HepG2 (cell line): ENCODE measurements around the gene TSHZ2. TPM values are rescaled to one million over a fixed set of nuclear protein-coding genes. Genes with fewer than 3 reads are reported as not detected.

Experiments
- ATAC-seq: fragments of 200-7000 bp; cut with Tn5 transposase; 3 replicates; pipeline ENCODE4 v1.9.1; 2020; ENCODE audit warnings: mild to moderate bottlenecking, moderate library complexity
- BruUV-seq: library from RNA; stranded (reverse); fragments of 400-500 nt; replicated peaks from 2 replicates; lab custom pipeline; 2021; lab: Mats Ljungman, UMichigan
- CTCF ChIA-PET: fragments of 300-600 bp; formaldehyde crosslinking; extraction: SDS; loops from one replicate; lab custom pipeline; 2021; ENCODE audit warnings: low total read pairs, inconsistent platforms, low intra/inter-chr PET ratio; lab: Yijun Ruan, JAX
- POLR2A ChIA-PET: fragments of 350-600 bp; sonication (Branson Sonifier 250); formaldehyde crosslinking; loops from one replicate; lab custom pipeline; 2020; ENCODE audit warnings: antibody characterized with exemption, inconsistent platforms; lab: Yijun Ruan, JAX
- DNase-seq: peaks from one replicate; pipeline ENCODE4 v3.0.0-alpha.2; 2015; ENCODE audit warnings: low spot score
- FAIRE-seq: peaks from 3 replicates; lab custom pipeline; 2011; peaks lifted over from hg19 to GRCh38; lab: Jason Lieb, UNC
- H2AFZ ChIP-seq: one replicate; pipeline ENCODE4 v1.6.1; 2011; ENCODE audit warnings: low read length, inconsistent platforms
- H3K27ac ChIP-seq: fragments of 300-600 bp; 3 replicates; pipeline ENCODE4 v1.8.0; 2011; ENCODE audit warnings: mixed run types, mild to moderate bottlenecking, mixed read lengths, low read length, inconsistent platforms; ENCODE audit not compliant: insufficient read depth; ENCODE audit errors: extremely low read length
- H3K27me3 ChIP-seq, 2 experiments: fragments of 200-600 bp in 1 of 2; 2 replicates in 1 of 2; 3 replicates in 1 of 2; pipeline versions ENCODE4 v1.6.0 to v1.8.0; 2011; ENCODE audit warnings: low read length in 2 of 2, mild to moderate bottlenecking in 2 of 2, moderate library complexity in 2 of 2, inconsistent platforms in 1 of 2; ENCODE audit not compliant: insufficient read depth in 2 of 2, control insufficient read depth in 1 of 2
- H3K36me3 ChIP-seq, 2 experiments: fragments of 200-600 bp in 1 of 2; replicated peaks in 1 of 2; 2 replicates in 1 of 2; 3 replicates in 1 of 2; pipeline versions ENCODE4 v1.5.1 to v1.8.0; 2011; ENCODE audit warnings: low read length in 2 of 2, inconsistent platforms in 1 of 2; ENCODE audit not compliant: insufficient read depth in 2 of 2, control insufficient read depth in 1 of 2
- H3K4me1 ChIP-seq: 2 replicates; pipeline ENCODE4 v1.5.1; 2012; ENCODE audit warnings: low read length, inconsistent platforms; ENCODE audit not compliant: insufficient read depth
- H3K4me2 ChIP-seq: 2 replicates; pipeline ENCODE4 v1.6.0; 2011; ENCODE audit warnings: low read depth, low read length, inconsistent platforms
- H3K4me3 ChIP-seq, 3 experiments: fragments of 200-600 bp in 1 of 3; sonication (generic), shearing (Covaris generic) in 1 of 3; replicated peaks in 1 of 3; 2 replicates each; pipeline ENCODE4 v1.5.1; 2011 to 2016; ENCODE audit warnings: low read length in 3 of 3, inconsistent platforms in 2 of 3, low read depth in 2 of 3, mild to moderate bottlenecking in 2 of 3, control low read depth in 1 of 3, mixed read lengths in 1 of 3; ENCODE audit not compliant: insufficient read depth in 1 of 3
- H3K79me2 ChIP-seq: one replicate; pipeline ENCODE4 v1.6.1; 2011; ENCODE audit warnings: low read length, inconsistent platforms; ENCODE audit not compliant: insufficient read depth
- H3K9ac ChIP-seq: 2 replicates; pipeline ENCODE4 v1.6.0; 2011; ENCODE audit warnings: mild to moderate bottlenecking, low read depth, low read length, inconsistent platforms; ENCODE audit not compliant: insufficient read depth
- H3K9me3 ChIP-seq: 2 replicates; pipeline ENCODE4 v1.5.1; 2012; ENCODE audit warnings: mild to moderate bottlenecking, low read length
- H4K20me1 ChIP-seq: 2 replicates; pipeline ENCODE4 v1.6.0; 2011; ENCODE audit warnings: inconsistent platforms, mild to moderate bottlenecking, low read length, moderate library complexity; ENCODE audit not compliant: insufficient read depth
- ARNT ChIP-seq: fragments of 450-650 bp; IDR thresholded peaks from 2 replicates; pipeline ENCODE4 v1.6.1; 2017
- CEBPB ChIP-seq: IDR thresholded peaks from 2 replicates; pipeline ENCODE4 v1.6.1; 2011; ENCODE audit warnings: low read depth, low read length, improper control_type of control experiment, borderline replicate concordance
- HNRNPK ChIP-seq: fragments of 200-400 bp; formaldehyde crosslinking; IDR thresholded peaks from 2 replicates; pipeline ENCODE4 v1.6.1; 2018; ENCODE audit warnings: low read length, low read depth, moderate library complexity, mild to moderate bottlenecking; ENCODE audit not compliant: poor library complexity, severe bottlenecking
- MED1 ChIP-seq: sonication (generic); formaldehyde crosslinking; IDR thresholded peaks from 2 replicates; pipeline ENCODE4 v1.4.0; 2020; ENCODE audit warnings: missing genetic modification reagents
- NFIB ChIP-seq: sonication (generic); formaldehyde crosslinking; IDR thresholded peaks from 2 replicates; pipeline ENCODE4 v1.9.0; 2021; ENCODE audit warnings: missing genetic modification reagents, mild to moderate bottlenecking, borderline replicate concordance
- PCBP1 ChIP-seq: fragments of 200-400 bp; formaldehyde crosslinking; IDR thresholded peaks from 2 replicates; pipeline ENCODE4 v1.6.1; 2017; ENCODE audit warnings: mild to moderate bottlenecking, low read depth, low read length, borderline replicate concordance
- PCBP2 ChIP-seq: fragments of 200-400 bp; formaldehyde crosslinking; optimal IDR thresholded peaks from 2 replicates; pipeline ENCODE3; 2018; ENCODE audit warnings: low read length, low read depth; ENCODE audit not compliant: poor library complexity, severe bottlenecking
- ZMYM3 ChIP-seq: sonication (generic); formaldehyde crosslinking; IDR thresholded peaks from 2 replicates; pipeline ENCODE4 v1.5.1; 2020; ENCODE audit warnings: mild to moderate bottlenecking, missing genetic modification reagents
- ZNF629 ChIP-seq: sonication (generic); formaldehyde crosslinking; conservative IDR thresholded peaks from 2 replicates; pipeline ENCODE4 v1.5.0; 2020; ENCODE audit warnings: missing genetic modification reagents
- in situ Hi-C: cut with HindIII; loops from 2 replicates; pipeline ENCODE4 v1.10.0; 2017; ENCODE audit warnings: low pct_unique_long_range_greater_than_20kb; ENCODE audit not compliant: extremely low pct_ligation_motif_present
- intact Hi-C: fragments of 100-400 bp; cut with micrococcal nuclease; formaldehyde crosslinking; loops from one replicate; pipeline ENCODE4 v1.10.0; 2022; ENCODE audit not compliant: unreplicated experiment
- polyA plus RNA-seq, 8 experiments: library from polyadenylated mRNA; depleted of rRNA in 3 of 8; stranded (reverse) in 7 of 8; unstranded in 1 of 8; fragments of >200 nt; fragmentation: Illumina TruSeq in 4 of 8; extraction: Trizol in 4 of 8; gene quantifications; 2 replicates each; pipeline versions ENCODE4 v1.2.1 to v1.2.3, GENCODE V29; 2011 to 2016; ENCODE audit warnings: low read depth in 4 of 8, missing spikeins in 1 of 8, mixed read lengths in 1 of 8; ENCODE audit not compliant: insufficient read depth in 1 of 8
- total RNA-seq, 5 experiments: library from RNA; depleted of rRNA; stranded (reverse); fragments of >200 nt; fragmentation: Illumina TruSeq; extraction: Trizol; gene quantifications; 2 replicates each; pipeline ENCODE4 v1.2.3, GENCODE V29; 2016; ENCODE audit warnings: low read depth in 1 of 5
- TF ChIP-seq, protein P1 (sequence below): fragments of 450-650 bp; IDR thresholded peaks from 2 replicates; pipeline ENCODE4 v1.6.1; 2017

TSHZ2 gene
- total and polyA plus RNA-seq, 2 of the 13 experiments (the other 11 are each of a cell fraction or from before 2014, with no cell fraction given), result 0.01 TPM; not detected in 1

DNA sequence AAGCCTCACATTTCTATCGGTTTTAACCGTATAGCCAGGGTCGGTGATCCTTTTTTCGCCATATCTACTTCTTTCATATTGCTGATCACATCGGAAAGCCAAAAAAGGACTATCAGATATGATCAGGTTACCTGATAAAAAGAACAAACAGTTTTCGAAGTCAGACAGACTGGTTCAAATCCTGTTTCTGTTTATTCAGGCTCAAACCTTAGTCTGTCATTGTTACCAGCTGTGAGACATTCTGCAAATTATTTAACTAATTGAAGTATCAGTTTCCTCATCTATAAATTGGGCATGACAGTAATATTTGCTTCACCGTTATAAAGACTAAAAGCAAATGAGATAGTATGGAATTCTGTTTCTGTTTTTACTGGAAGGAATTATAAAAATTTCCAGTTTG lies 111.3 kb downstream of the TSHZ2 start (continued):
- TF ChIP-seq ARNT (no peak), ZNF629 (CRISPR knock-in tag) (peak; percentile 81), MED1 (CRISPR knock-in tag) (0 out of 2 replicates have a peak, but pooled peaks have one; percentile 36)

DNA sequence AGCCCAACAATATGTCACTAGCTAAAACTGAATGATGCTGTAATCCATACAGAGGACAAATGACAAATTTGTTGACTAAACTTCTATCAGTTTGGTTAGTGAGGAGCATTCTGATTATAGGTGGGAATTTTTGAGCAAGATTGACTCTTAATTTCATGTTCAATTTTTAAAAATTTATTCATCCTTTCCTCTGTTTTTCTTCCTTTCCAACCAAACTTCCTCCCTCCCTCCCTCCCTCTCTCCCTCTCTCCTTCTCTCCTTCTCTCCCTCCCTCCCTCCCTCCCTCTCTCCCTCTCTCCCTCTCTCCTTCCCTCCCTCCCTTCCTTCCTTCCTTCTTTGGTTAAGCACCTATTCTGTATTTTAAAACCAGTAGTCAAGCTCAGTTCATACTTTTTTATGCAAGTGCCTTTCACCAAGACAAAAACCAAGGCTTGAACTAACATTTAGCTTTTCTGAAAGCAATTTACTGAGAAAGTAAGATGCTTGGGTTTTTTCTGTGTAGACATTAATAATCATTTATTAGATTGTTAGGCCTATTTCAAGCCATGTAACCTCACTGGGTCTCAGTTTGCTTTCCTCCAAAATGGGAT lies 112.3 kb downstream of the TSHZ2 start:
- in situ Hi-C loops, result loop anchor here (25.0 kb wide), 1 partner anchor 1128 kb away; the partner anchor contains the start of gene PFDN4
- no peak overlapping the region for H3K4me3 ChIP-seq
- H3K4me2 ChIP-seq, result no peak overlapping the region
- no peaks in the 10 kb centered on the region for H4K20me1 ChIP-seq
- intact Hi-C loops, result no loop called here
- no peak overlapping the region for H3K9ac ChIP-seq
- CTCF ChIA-PET, result no interaction called here
- no peak for ATAC-seq
- no peak for DNase-seq
- H2AFZ ChIP-seq, result no peak overlapping the region
- no peak for TF ChIP-seq NFIB (CRISPR knock-in tag)
- peak; percentile 57 for TF ChIP-seq PCBP2
- TF ChIP-seq ZNF629 (CRISPR knock-in tag), result peak; percentile 67; the same call in 1 of the 2 replicates
- TF ChIP-seq PCBP1, result 0 out of 2 replicates have a peak, but pooled peaks have one; percentile 64
- TF ChIP-seq CEBPB, result no peak
- TF ChIP-seq, protein P1, sequence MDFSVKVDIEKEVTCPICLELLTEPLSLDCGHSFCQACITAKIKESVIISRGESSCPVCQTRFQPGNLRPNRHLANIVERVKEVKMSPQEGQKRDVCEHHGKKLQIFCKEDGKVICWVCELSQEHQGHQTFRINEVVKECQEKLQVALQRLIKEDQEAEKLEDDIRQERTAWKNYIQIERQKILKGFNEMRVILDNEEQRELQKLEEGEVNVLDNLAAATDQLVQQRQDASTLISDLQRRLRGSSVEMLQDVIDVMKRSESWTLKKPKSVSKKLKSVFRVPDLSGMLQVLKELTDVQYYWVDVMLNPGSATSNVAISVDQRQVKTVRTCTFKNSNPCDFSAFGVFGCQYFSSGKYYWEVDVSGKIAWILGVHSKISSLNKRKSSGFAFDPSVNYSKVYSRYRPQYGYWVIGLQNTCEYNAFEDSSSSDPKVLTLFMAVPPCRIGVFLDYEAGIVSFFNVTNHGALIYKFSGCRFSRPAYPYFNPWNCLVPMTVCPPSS, result no peak
- TF ChIP-seq HNRNPK, result peak; percentile 97
- TF ChIP-seq ZMYM3 (CRISPR knock-in tag), result no peak
- TF ChIP-seq, all 625 proteins: peak for 4
- Histone ChIP-seq H3K27me3 (no peaks in the 10 kb centered on the region), H3K9me3 (no peaks in the 10 kb centered on the region), H3K4me1 (peaks cover 61% of the 10 kb centered on the region), H3K27ac (no peak overlapping the region), H3K36me3 (no peaks in the 10 kb centered on the region), H3K79me2 (no peaks in the 10 kb centered on the region)
- no TSS peak for BruUV-seq
- no peak for FAIRE-seq
- POLR2A ChIA-PET, result no interaction called here
